Lower leg skin (tissue), 4 donors: Measurements from ENCODE around the gene ARHGAP15. TPM values are rescaled to one million over a fixed set of nuclear protein-coding genes. Genes with fewer than 3 reads are reported as not detected.

Source experiments
- DNase-seq, 2 donors: peaks; one replicate each; pipeline ENCODE4 v3.0.0-alpha.2; 2019; ENCODE audit warnings: low spot score in 2 of 2
- H3K4me3 ChIP-seq: fragments of 200-600 bp; sonication (generic); 2 replicates; pipeline ENCODE4 v1.5.1; 2017; ENCODE audit warnings: mild to moderate bottlenecking, low read depth; ENCODE audit not compliant: poor library complexity, severe bottlenecking
- POLR2A ChIP-seq, 2 donors: fragments of 450-650 bp; IDR thresholded peaks; one replicate each; pipeline ENCODE4 v1.6.1; 2016 to 2017; ENCODE audit warnings: antibody characterized with exemption in 2 of 2, mild to moderate bottlenecking in 1 of 2, moderate library complexity in 1 of 2
- WGBS, 2 donors: methylation state at CpG; one replicate each; pipeline ENCODE4 v1.1.5; 2018; 5-methylcytosine and 5-hydroxymethylcytosine counted together
- intact Hi-C: fragments of 100-400 bp; cut with DNase I; formaldehyde crosslinking; loops from one replicate; pipeline ENCODE4 v1.15.0; 2023; ENCODE audit warnings: low total_unique reads
- total RNA-seq, 4 donors: library from RNA; depleted of rRNA; stranded (reverse); fragments of >200 nt; gene quantifications; one replicate each; pipeline ENCODE4 v1.1.0, GENCODE V29; 2016
- TF ChIP-seq, protein P1 (sequence below), 3 donors: fragments of 450-650 bp; IDR thresholded peaks; one replicate each; pipeline ENCODE4 v1.5.1; 2016; ENCODE audit warnings: antibody characterized with exemption in 3 of 3, mild to moderate bottlenecking in 3 of 3, moderate library complexity in 2 of 3

Gene ARHGAP15
- total RNA-seq, 4 donors from 2014 or later: 1.1 to 4.6 (median 2.4) TPM

DNA sequence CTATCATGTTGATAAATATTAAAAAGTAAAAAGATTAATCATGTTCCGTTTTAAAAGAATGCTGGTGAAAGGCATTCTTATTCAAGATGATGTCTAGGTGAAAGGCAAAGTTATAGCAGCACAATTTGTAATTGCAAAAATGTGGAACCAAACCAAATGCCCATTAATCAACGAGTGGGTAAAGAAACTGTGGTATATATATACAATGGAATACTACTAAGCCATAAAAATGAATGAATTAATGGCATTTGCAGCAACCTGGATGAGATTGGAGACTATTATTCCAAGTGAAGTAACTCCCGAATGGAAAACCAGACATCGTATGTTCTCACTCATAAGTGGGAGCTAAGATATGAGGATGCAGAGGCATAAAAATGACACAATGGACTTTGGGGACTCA lies 286.4 kb downstream of the ARHGAP15 start:
- WGBS, 2 donors: 89 to 91% methylated on average over 4 of the region's 4 CpGs
- no peak for DNase-seq
- no peak overlapping the region for H3K4me3 ChIP-seq
- TF ChIP-seq POLR2A (IDR thresholded peaks at IDR 0.05): no peak
- TF ChIP-seq, protein P1, sequence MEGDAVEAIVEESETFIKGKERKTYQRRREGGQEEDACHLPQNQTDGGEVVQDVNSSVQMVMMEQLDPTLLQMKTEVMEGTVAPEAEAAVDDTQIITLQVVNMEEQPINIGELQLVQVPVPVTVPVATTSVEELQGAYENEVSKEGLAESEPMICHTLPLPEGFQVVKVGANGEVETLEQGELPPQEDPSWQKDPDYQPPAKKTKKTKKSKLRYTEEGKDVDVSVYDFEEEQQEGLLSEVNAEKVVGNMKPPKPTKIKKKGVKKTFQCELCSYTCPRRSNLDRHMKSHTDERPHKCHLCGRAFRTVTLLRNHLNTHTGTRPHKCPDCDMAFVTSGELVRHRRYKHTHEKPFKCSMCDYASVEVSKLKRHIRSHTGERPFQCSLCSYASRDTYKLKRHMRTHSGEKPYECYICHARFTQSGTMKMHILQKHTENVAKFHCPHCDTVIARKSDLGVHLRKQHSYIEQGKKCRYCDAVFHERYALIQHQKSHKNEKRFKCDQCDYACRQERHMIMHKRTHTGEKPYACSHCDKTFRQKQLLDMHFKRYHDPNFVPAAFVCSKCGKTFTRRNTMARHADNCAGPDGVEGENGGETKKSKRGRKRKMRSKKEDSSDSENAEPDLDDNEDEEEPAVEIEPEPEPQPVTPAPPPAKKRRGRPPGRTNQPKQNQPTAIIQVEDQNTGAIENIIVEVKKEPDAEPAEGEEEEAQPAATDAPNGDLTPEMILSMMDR (IDR thresholded peaks at IDR 0.05): no peak
- intact Hi-C loops: no loop called here

DNA sequence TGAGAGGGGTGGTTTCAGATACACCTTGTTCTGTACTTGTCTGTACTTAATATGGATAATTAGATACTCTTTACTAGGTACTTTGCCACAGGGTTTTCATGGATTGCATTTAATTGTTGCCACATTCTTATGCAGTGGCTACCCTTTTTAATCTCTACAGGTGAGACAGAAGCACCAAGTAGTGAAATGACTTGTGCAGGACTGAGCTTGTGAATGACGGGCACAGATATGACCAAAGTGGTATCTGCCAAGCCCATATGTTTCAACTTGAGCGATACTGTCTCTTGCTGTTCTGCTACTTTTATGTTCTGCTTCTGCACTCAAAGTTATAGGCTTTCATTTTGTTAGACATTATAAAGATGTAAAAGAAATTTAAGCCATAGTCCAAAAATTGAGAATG lies 288.2 kb downstream of the ARHGAP15 start:
- intact Hi-C loops: no loop called here
- no peak for DNase-seq
- WGBS, 2 donors: 91 to 94% methylated on average over 2 of the region's 2 CpGs
- H3K4me3 ChIP-seq: no peak overlapping the region
- TF ChIP-seq, protein P1 (IDR thresholded peaks at IDR 0.05): no peak
- TF ChIP-seq POLR2A (IDR thresholded peaks at IDR 0.05): no peak

DNA sequence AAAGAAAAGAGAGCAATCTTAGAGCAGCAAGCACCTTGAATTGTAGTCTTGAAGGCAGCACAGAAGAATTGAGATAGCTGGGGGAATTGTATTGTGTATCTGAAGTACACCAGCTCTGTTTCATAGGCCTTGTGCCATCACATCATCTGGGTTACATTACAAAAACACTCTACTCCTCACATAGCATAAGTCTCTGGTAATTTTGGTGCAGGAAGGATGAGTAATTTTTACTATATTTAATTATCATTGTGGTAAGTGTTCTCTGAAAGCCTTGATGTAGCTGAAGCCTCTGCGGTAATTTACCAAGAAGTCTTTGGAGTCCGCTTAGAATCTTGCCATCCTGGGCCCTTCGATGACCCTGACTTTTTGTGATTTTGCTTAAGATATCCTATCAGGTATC lies 291.1 kb downstream of the ARHGAP15 start:
- no peak overlapping the region for H3K4me3 ChIP-seq
- TF ChIP-seq POLR2A (IDR thresholded peaks at IDR 0.05): no peak
- TF ChIP-seq, protein P1 (IDR thresholded peaks at IDR 0.05): no peak
- DNase-seq: no peak
- WGBS, 2 donors: 55 to 57% methylated on average over 3 of the region's 3 CpGs
- intact Hi-C loops: no loop called here

DNA sequence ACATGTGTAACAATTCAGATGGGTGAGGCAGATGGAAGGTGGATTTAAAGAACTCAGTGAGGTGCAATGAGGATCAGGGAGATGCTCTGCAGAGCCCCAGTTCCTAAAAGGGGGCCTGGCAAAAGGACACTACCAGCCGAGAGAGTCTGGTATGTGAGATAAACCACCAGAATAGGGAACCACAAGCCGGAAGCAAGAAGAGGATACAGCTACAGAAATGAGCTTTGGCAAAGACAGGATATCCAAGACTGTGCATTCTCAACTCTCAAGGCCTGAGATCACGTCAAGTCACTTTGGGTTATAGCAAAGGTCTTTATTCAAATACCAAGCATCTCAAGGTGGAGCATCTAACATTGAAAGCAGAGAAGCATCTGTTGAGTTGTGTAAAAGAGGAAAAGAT lies 293.5 kb downstream of the ARHGAP15 start:
- no peak for TF ChIP-seq POLR2A (IDR thresholded peaks at IDR 0.05)
- TF ChIP-seq, protein P1 (IDR thresholded peaks at IDR 0.05): no peak
- intact Hi-C loops: no loop called here
- no peak overlapping the region for H3K4me3 ChIP-seq
- no peak for DNase-seq
- 81 to 88% methylated on average over 3 of the region's 3 CpGs for WGBS, 2 donors

DNA sequence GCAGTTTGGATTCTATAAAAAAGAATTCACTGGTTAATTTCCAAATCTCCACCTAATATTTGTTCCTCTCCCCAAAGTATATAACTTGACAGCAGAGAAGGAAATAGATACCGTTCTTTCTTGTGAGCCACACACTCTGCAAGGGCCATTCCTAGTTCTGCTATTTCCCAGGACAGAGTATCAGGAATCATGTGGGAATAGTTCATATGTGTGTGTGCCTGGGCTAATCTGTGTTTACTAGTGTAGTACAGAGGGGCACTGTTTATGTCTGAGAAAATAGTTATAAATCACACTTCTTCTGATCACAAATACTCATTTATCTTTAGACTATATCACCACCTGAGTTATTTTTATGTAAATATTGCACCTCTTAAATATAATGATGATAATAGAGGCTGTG lies 296.7 kb downstream of the ARHGAP15 start:
- intact Hi-C loops: no loop called here
- WGBS, 2 donors: 92 to 94% methylated on average over 1 of the region's 1 CpG
- no peak for DNase-seq
- no peak overlapping the region for H3K4me3 ChIP-seq
- TF ChIP-seq POLR2A (IDR thresholded peaks at IDR 0.05): no peak
- TF ChIP-seq, protein P1 (IDR thresholded peaks at IDR 0.05): no peak

DNA sequence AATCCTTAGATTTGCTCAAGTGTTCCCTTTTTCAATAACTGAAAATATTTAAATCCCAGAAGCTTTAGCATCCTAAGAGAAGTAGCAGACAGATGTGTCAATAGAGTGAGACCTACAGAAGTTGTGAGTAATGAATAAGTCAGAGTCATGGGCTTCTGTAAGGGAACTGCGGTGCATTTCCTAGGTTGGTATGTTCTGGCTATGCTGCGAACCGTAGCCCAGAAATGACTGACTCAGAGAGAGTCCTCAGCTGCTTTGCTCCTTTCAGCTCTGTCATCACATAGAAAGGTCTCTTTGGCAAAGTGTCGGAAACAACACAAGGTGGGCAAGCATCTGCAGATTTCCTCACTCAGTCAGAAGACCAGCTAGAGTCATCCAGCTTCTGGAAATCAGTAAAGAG lies 297.1 kb downstream of the ARHGAP15 start:
- WGBS, 2 donors: 93 to 95% methylated on average over 4 of the region's 4 CpGs
- no peak overlapping the region for H3K4me3 ChIP-seq
- intact Hi-C loops: no loop called here
- TF ChIP-seq, protein P1 (IDR thresholded peaks at IDR 0.05): no peak
- no peak for TF ChIP-seq POLR2A (IDR thresholded peaks at IDR 0.05)
- no peak for DNase-seq
